ENCODE results near the gene PLA1A.

PLA1A gene

GRCh38 chr3:119632216-119632615, 34.5 kb downstream of the PLA1A start:
- no peak overlapping the region for H3K4me3 Mint-ChIP-seq
- no peaks in the 10 kb centered on the region for H3K9me3 Mint-ChIP-seq
- H3K4me1 Mint-ChIP-seq: peaks cover 67% of the 10 kb centered on the region
- H3K27ac Mint-ChIP-seq: no peak overlapping the region
- no peaks in the 10 kb centered on the region for H3K27me3 Mint-ChIP-seq
- H3K36me3 Mint-ChIP-seq: no peaks in the 10 kb centered on the region
- ATAC-seq: no peak

GRCh38 chr3:119632829-119633228, 35.1 kb downstream of the PLA1A start:
- peaks cover 67% of the 10 kb centered on the region for H3K4me1 Mint-ChIP-seq
- ATAC-seq: no peak
- H3K9me3 Mint-ChIP-seq: no peaks in the 10 kb centered on the region
- H3K27me3 Mint-ChIP-seq: no peaks in the 10 kb centered on the region
- H3K27ac Mint-ChIP-seq: no peak overlapping the region
- H3K36me3 Mint-ChIP-seq: no peaks in the 10 kb centered on the region
- no peak overlapping the region for H3K4me3 Mint-ChIP-seq

- Mint-ChIP-seq H3K27ac (peak overlapping the region; percentile 100), H3K9me3 (no peaks in the 10 kb centered on the region), H3K4me1 (peaks cover 65% of the 10 kb centered on the region), H3K36me3 (peaks cover 13% of the 10 kb centered on the region), H3K27me3 (no peaks in the 10 kb centered on the region), H3K4me3 (no peak overlapping the region)
- ATAC-seq: no peak
Measured at GRCh38 chr3:119635719-119636118, 38.0 kb downstream of the PLA1A start.

DNA sequence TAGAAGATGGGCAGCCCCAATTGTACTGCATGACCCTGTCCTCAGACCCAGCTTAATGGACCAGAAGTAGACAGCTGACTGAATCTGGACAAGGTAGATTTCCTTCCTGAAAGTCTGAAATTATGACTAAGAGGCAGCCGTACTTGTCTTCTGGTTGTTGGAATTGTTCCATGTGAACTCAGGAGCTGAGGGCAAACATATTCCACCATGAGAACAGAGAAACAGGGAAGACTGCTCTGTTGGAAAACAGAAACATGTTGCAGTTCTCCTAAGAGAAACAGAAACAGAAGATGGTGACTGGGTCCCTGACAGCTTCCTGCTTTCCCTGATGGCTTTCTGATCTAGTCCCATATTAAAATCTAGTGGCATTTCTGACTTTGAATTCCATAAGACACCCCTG, 38.6 kb downstream of the PLA1A start:
- H3K27ac Mint-ChIP-seq: peak overlapping the region; percentile 100
- no peak overlapping the region for H3K4me3 Mint-ChIP-seq
- H3K4me1 Mint-ChIP-seq: peaks cover 61% of the 10 kb centered on the region

DNA sequence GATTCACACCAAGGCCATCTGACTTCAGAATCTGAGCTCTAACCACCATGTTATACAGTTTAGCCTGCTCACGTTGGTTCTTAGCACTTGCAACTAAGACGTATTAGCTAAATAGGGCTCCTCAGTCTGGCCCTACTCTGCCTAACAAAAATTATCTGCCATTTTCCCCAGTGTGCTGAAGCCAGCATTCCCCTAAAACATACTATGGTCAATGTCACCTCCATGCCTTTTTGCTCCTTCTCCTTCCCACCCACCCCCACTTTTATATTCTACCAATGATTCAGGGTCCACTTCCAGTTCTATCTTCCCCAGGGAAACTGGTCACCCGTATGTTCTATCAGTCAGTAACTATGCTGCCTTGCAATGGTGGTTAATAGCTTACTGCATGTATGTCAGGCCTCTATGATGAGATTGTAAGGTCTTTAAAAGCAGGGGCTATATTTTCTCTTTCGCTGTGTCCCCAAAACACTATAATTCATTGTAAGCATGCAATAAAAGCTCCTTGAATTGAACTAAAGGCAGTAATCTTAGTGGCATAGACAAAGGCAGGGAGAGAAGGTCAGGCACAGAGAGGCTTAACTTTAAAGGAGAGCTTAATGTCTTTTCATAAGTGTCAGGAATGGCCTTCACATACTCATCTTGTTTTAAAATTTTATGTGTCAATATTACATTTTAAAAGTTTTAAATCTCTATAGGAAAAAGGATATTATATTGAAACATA, 39.4 kb downstream of the PLA1A start:
- ATAC-seq: no peak
- peaks cover 22% of the 10 kb centered on the region for H3K36me3 Mint-ChIP-seq
- no peak overlapping the region for H3K4me3 Mint-ChIP-seq
- no peaks in the 10 kb centered on the region for H3K9me3 Mint-ChIP-seq
- H3K27ac Mint-ChIP-seq: peak overlapping the region; percentile 100
- H3K27me3 Mint-ChIP-seq: no peaks in the 10 kb centered on the region
- H3K4me1 Mint-ChIP-seq: peaks cover 61% of the 10 kb centered on the region

More for the DNA sequence above, 38.6 kb downstream of the PLA1A start:
- Mint-ChIP-seq H3K9me3 (no peaks in the 10 kb centered on the region), H3K36me3 (peaks cover 18% of the 10 kb centered on the region), H3K27me3 (no peaks in the 10 kb centered on the region)
- ATAC-seq: no peak

DNA sequence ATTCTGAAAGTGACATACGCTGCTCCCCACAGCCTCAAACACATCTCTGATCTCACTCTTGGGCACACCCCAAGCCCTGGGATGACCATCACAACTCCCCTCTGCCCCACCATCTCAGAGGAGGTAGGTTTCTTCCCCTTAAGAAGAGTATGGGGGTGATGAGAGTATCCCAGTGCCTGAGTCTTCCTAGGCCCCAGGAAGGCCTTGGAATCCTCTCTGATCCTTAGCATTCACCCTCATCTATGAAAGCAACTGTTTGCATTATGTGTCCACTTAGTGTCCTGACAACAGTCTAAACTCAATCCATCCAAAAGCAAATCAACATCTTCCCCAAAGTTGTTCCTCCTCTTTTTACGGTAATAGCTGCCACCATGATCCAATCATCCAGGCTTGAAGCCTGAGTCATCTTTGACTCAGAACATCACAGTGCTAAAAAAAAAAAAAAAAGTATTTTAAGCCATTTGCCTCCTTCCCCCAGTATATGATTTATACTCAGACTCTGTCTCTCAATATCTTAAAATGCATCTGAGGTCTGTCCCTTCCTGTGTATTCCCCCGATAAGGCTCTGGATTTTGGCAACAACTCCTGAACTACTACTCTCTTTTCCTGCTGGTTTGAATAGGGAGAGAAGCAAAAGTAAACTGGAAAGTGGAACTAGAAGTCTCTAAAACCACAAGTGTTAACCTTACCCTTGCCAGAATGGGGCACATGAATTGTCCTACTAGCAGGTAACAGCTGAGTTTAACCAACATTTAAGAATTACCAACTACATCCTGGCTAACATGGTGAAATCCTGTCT, 40.2 kb downstream of the PLA1A start:
- Mint-ChIP-seq H3K27me3 (no peaks in the 10 kb centered on the region), H3K9me3 (no peaks in the 10 kb centered on the region), H3K4me3 (peak overlapping the region; percentile 77), H3K36me3 (peaks cover 22% of the 10 kb centered on the region), H3K4me1 (peaks cover 58% of the 10 kb centered on the region), H3K27ac (peak overlapping the region; percentile 100)
- ATAC-seq: peak; percentile 75

DNA sequence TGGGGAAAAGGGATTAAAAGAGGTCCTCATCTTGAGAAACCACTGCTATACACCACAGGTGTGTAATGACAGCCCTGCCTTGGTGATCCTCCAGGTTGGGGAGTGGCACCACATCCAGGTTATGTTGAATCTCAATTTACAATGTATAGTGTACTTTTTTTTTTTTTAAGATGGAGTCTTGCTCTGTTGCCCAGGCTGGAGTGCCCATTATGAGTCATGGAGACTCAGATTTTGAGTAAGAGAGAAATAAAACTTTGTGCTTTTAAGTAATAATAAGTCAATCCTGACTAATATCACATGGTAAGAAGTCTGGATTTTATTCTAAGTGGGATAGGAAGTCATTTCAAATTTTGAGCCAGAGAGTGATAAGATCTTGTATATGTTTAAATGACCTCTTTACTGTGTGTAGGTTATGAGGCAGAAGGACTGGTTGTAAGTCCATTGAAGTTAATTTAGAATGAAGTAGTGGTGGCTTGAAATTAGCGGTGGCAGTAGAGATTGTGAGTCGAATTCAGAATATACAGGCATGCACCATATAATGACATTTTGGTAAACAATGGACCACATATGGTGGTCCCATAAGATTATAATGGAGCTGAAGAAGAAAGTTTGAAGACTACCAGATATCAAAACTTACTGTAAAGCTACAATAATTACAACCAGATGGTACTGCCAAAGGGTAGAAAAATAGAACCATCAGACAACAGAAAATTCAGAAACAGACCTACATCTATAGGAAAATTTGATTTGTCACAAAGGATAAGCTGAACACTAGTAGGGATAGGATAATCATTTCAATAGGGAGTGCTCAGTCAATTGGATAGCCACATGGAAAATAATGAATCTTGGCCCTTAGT, 42.0 kb downstream of the PLA1A start:
- Mint-ChIP-seq H3K27ac (peak overlapping the region; percentile 100), H3K9me3 (no peaks in the 10 kb centered on the region), H3K36me3 (peaks cover 33% of the 10 kb centered on the region), H3K4me1 (peaks cover 45% of the 10 kb centered on the region), H3K27me3 (no peaks in the 10 kb centered on the region), H3K4me3 (no peak overlapping the region)
- ATAC-seq: no peak

GRCh38 chr3:119641416-119641815, 43.7 kb downstream of the PLA1A start:
- H3K4me1 Mint-ChIP-seq: peaks cover 41% of the 10 kb centered on the region
- ATAC-seq: no peak
- H3K27ac Mint-ChIP-seq: peak overlapping the region; percentile 100
- H3K9me3 Mint-ChIP-seq: no peaks in the 10 kb centered on the region
- no peak overlapping the region for H3K4me3 Mint-ChIP-seq
- no peaks in the 10 kb centered on the region for H3K27me3 Mint-ChIP-seq
- peaks cover 47% of the 10 kb centered on the region for H3K36me3 Mint-ChIP-seq

DNA sequence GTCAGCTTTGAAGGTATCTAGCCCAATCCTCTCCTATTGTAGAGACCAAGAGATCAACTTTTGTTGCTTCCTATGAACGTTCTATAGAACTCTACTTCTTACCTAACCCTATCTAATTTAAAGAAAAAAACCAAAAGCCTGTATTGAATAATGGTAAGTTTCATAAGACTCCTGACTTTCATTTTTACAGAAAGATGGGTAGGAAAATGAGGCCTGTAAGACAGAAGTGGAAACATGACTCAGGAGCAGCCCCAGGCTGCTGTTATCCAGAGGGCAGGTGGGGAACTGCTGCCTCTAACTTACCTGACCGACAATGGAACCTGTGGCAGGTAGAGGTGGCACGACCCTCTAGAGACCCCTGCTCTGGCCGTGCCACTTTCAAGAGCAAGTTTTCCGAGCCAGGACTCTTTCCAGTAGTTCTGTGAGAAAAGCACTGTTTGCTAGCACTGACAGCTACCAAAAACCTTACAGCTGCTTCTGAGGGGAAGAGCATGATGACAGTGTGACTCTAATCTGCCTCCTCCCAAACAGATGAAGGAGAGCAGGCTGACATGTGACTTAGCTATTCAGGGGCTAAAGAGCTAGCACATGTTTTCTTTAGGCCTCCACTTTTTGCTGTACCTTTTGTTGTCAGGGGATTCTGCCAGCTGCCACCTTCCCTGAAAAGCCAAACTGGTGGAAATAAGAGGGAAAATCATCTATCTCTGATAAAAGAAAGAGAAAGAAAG, 45.2 kb downstream of the PLA1A start:
- Mint-ChIP-seq H3K9me3 (no peaks in the 10 kb centered on the region), H3K36me3 (peaks cover 54% of the 10 kb centered on the region), H3K27ac (peak overlapping the region; percentile 42), H3K27me3 (no peaks in the 10 kb centered on the region), H3K4me1 (peaks cover 26% of the 10 kb centered on the region), H3K4me3 (no peak overlapping the region)
- no peak for ATAC-seq

- Mint-ChIP-seq H3K4me1 (peaks cover 19% of the 10 kb centered on the region), H3K4me3 (no peak overlapping the region), H3K36me3 (peaks cover 59% of the 10 kb centered on the region), H3K9me3 (no peaks in the 10 kb centered on the region), H3K27ac (peak overlapping the region; percentile 42), H3K27me3 (no peaks in the 10 kb centered on the region)
- ATAC-seq: no peak
Measured at GRCh38 chr3:119643528-119643927, 45.8 kb downstream of the PLA1A start.

DNA sequence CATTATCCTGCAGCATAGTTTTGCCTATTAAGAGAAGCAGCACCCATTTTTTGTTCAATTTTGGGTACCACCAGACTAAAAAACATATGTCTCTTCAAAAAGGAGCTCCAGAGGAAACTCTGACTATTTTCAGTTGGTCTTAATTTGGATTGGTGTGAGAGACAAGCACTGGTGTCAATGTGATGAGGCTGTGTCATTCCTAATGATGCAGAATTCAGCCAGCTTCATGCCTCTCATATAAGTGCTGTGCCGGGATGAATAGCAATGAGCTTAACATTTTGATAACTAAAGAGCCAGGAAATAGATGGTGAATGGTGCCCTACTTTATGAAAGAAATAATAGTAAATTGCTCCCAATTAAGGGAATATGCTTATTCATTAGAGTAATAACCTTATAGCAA, 46.8 kb downstream of the PLA1A start:
- H3K4me3 Mint-ChIP-seq: no peak overlapping the region
- no peak overlapping the region for H3K27ac Mint-ChIP-seq
- no peak for ATAC-seq
- no peaks in the 10 kb centered on the region for H3K27me3 Mint-ChIP-seq
- H3K9me3 Mint-ChIP-seq: no peaks in the 10 kb centered on the region
- peaks cover 10% of the 10 kb centered on the region for H3K4me1 Mint-ChIP-seq
- H3K36me3 Mint-ChIP-seq: peaks cover 65% of the 10 kb centered on the region

DNA sequence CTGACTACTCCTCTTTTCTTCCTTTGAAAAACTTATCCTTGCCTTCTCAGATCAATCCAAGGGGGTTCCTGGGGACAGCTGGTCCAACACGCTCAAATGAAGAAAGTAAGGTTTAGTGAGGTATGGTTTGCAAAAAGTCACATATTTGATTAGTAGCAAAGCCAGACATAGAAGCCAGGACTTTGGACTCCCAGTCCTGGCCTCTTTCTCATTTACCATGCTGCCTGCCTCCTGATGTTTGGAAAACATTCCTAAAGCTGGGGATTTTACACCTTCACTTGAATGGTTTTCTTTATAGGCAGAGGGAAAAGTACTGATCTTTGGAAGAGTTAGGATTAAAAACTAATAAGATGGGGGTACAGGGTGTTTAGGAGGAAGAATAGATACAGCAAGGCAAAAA, 48.1 kb downstream of the PLA1A start:
- Mint-ChIP-seq H3K4me3 (no peak overlapping the region), H3K27me3 (no peaks in the 10 kb centered on the region), H3K4me1 (no peaks in the 10 kb centered on the region), H3K36me3 (peaks cover 59% of the 10 kb centered on the region), H3K9me3 (no peaks in the 10 kb centered on the region), H3K27ac (peak overlapping the region; percentile 1)
- no peak for ATAC-seq

DNA sequence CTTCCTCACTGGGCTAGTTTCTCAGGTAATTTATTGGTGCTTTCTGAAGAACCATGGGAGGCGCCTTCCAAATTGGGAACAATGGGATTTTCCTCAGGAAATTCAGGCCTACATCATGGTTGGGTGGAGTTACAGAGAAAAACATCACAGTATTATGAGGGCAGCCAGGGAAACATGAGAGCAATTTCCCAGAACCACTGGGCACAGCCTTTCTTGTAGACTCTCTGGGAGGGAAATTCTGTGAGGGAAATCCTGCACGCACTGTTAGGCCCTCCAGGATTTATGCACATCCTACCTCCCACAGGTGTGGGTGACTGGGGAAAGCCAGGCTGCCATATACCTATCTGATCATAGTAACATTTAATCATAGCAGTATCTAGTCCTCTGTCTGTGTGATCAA, 49.5 kb downstream of the PLA1A start:
- no peak overlapping the region for H3K4me3 Mint-ChIP-seq

GRCh38 chr3:119647843-119648575, 50.3 kb downstream of the PLA1A start:
- peaks cover 12% of the 10 kb centered on the region for H3K4me1 Mint-ChIP-seq
- no peak overlapping the region for H3K27ac Mint-ChIP-seq
- H3K36me3 Mint-ChIP-seq: peaks cover 65% of the 10 kb centered on the region
- H3K27me3 Mint-ChIP-seq: no peaks in the 10 kb centered on the region
- no peak for ATAC-seq
- no peaks in the 10 kb centered on the region for H3K9me3 Mint-ChIP-seq
- no peak overlapping the region for H3K4me3 Mint-ChIP-seq

More for the DNA sequence above, 49.5 kb downstream of the PLA1A start:
- Mint-ChIP-seq H3K27ac (no peak overlapping the region), H3K4me1 (peaks cover 5% of the 10 kb centered on the region), H3K36me3 (peaks cover 60% of the 10 kb centered on the region), H3K27me3 (no peaks in the 10 kb centered on the region), H3K9me3 (no peaks in the 10 kb centered on the region)
- ATAC-seq: no peak
